ENCODE data around the gene SLC25A24.
"Not testable (repeated sequence)": the region's sequence is repeated elsewhere in the genome, so short reads cannot be mapped to it uniquely, and the experiment has no call there.

SLC25A24 gene

DNA sequence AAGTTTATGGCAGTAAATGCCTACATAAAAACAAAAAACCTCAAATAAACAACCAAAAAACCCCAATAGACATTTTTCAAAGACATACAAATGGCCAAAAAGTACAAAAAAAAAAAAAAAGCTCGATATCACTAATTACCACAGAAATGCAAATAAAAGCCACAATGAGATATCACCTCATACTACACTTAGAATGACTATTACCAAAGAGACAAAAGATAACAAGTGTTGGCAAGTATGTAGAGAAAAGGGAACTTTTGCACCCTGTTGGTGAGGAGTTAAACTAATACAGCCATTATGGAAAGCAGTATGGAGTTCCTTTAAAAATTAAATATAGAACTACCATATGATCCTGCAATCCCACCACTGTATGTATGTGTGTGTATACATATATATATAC, 21.1 kb downstream of the SLC25A24 start:
- Histone ChIP-seq H3K36me3 (ENCODE audit: insufficient read depth, low read length) (no peaks in the 10 kb centered on the region; the same call in 1 of the 2 replicates), H3K9me3 (ENCODE audit: control insufficient read depth, insufficient read depth, low read length) (peaks cover 15% of the 10 kb centered on the region; the same call in 1 of the 2 replicates), H3K9ac (ENCODE audit: low read depth, low read length) (no peak overlapping the region)

DNA sequence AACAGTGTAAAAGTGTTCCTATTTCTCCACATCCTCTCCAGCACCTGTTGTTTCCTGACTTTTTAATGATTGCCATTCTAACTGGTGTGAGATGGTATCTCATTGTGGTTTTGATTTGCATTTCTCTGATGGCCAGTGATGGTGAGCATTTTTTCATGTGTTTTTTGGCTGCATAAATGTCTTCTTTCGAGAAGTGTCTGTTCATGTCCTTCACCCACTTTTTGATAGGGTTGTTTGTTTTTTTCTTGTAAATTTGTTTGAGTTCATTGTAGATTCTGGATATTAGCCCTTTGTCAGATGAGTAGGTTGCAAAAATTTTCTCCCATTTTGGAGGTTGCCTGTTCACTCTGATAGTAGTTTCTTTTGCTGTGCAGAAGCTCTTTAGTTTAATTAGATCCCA, 37.7 kb downstream of the SLC25A24 start:
- H3K9me3 ChIP-seq (ENCODE audit: control insufficient read depth, insufficient read depth, low read length); H3K36me3 ChIP-seq (ENCODE audit: insufficient read depth, low read length); H3K4me1 ChIP-seq (ENCODE audit: insufficient read depth, low read length); H3K9ac ChIP-seq (ENCODE audit: low read depth, low read length): not testable (repeated sequence)

More for the DNA sequence above, 21.1 kb downstream of the SLC25A24 start:
- H3K4me1 ChIP-seq (ENCODE audit: insufficient read depth, low read length): no peaks in the 10 kb centered on the region

DNA sequence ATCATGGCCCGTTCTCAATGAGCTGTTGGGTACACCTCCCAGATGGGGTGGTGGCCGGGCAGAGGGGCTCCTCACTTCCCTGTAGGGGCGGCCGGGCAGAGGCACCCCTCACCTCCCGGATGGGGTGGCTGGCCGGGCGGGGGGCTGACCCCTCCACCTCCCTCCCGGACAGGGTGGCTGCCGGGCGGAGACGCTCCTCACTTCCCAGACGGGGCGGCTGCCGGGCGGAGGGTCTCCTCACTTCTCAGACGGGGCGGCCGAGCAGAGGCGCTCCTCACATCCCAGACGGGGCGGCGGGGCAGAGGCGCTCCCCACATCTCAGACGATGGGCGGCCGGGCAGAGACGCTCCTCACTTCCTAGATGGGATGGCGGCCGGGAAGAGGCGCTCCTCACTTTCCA, 40.2 kb downstream of the SLC25A24 start:
- not testable (repeated sequence) for H3K9ac ChIP-seq (ENCODE audit: low read depth, low read length); H3K36me3 ChIP-seq (ENCODE audit: insufficient read depth, low read length)

DNA sequence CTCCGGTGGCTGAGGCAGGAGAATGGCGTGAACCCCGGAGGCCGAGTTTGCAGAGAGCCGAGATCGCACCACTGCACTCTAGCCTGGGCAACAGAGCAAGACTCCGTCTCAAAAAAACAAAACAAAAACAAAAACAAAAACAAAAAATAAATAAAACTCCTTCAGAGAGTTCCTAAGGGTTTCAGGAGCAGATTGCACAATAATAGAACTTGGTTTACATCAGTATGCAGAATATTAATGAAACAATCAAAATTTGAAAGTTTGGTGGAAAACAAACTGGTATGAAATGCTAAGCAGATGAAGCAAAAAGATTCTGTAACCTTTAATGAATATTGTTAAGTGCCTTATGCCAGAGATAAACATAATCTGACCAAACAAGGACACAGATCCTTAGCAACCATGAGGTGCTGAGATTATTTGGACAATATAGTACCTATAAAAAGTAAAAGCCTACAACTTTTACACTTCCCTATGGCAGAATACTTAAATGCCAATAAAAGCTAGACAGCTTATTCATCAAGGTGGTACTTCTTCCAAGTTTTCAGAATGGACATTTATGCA, 41.2 kb downstream of the SLC25A24 start:
- Histone ChIP-seq H3K4me1 (ENCODE audit: insufficient read depth, low read length) (no peaks in the 10 kb centered on the region), H3K9me3 (ENCODE audit: control insufficient read depth, insufficient read depth, low read length) (no peaks in the 10 kb centered on the region; the same call in 1 of the 2 replicates), H3K36me3 (ENCODE audit: insufficient read depth, low read length) (peaks cover 3% of the 10 kb centered on the region; the same call in 1 of the 2 replicates), H3K9ac (ENCODE audit: low read depth, low read length) (no peak overlapping the region)

More for the DNA sequence above, 40.2 kb downstream of the SLC25A24 start:
- not testable (repeated sequence) for H3K9me3 ChIP-seq (ENCODE audit: control insufficient read depth, insufficient read depth, low read length); H3K4me1 ChIP-seq (ENCODE audit: insufficient read depth, low read length)

DNA sequence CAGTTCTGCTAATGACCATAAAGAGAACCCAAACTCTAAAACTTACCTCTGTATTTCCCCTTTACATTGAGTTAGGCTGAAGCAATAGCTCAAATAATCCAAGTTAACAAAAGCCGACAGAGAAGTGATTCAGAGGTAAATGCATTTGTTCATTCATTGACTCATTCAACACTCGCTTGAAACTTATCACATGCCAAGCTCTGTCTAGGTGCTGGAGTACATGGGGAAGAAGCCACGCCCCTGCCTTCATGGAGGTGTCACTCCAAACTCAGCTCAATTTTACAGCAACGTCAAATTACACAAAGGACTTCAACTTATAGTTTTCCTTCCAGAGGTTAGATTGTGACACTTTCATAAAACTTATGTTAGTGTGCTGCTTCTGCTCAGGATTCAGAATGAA, 45.8 kb downstream of the SLC25A24 start:
- H3K9ac ChIP-seq (ENCODE audit: low read depth, low read length): no peak overlapping the region
- H3K9me3 ChIP-seq (ENCODE audit: control insufficient read depth, insufficient read depth, low read length): no peaks in the 10 kb centered on the region
- H3K4me1 ChIP-seq (ENCODE audit: insufficient read depth, low read length): no peaks in the 10 kb centered on the region
- H3K36me3 ChIP-seq (ENCODE audit: insufficient read depth, low read length): peaks cover 3% of the 10 kb centered on the region

DNA sequence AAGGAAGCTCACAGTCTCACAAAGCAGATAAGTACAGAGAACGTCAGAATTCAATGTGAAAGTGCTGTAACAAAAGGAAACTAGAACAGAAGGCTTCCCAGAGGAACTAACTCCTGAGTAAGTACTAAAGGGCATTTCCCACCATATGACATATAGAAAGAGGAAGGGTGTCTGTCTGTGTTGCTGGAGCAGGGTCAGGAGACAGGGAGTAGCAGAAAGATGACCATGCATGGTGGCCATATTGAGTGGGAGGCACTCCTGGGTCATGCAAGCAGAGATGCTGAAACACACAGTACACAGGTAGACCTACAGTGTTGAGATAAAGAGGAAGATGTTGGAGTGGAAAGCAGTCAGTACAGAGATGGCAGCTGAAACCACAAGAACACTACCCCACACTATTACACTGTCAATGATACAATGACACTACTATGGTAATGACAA, 47.3 kb downstream of the SLC25A24 start:
- no peaks in the 10 kb centered on the region for H3K9me3 ChIP-seq (ENCODE audit: control insufficient read depth, insufficient read depth, low read length)
- H3K9ac ChIP-seq (ENCODE audit: low read depth, low read length): no peak overlapping the region
- H3K4me1 ChIP-seq (ENCODE audit: insufficient read depth, low read length): no peaks in the 10 kb centered on the region
- H3K36me3 ChIP-seq (ENCODE audit: insufficient read depth, low read length): peaks cover 3% of the 10 kb centered on the region

DNA sequence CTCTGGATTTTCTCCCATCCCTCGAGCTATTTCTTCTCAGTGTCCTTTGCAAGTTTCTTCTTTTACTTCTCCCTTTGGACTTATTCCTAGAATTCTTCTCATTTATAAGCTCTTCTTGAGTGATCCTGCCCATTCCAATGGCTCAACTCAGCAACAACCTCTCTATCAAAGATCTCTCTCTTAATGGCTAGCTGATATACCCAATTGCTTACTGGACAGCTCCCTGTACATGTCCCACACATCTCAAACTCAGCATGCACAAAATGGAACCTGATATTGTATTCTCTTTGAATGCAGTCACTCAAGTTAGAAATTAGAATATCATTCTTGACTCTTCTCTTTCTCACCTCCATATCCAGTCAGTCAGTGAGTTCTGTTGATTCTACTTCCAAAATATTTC, 48.6 kb downstream of the SLC25A24 start:
- H3K9ac ChIP-seq (ENCODE audit: low read depth, low read length): no peak overlapping the region
- H3K36me3 ChIP-seq (ENCODE audit: insufficient read depth, low read length): peaks cover 3% of the 10 kb centered on the region
- no peaks in the 10 kb centered on the region for H3K9me3 ChIP-seq (ENCODE audit: control insufficient read depth, insufficient read depth, low read length)
- H3K4me1 ChIP-seq (ENCODE audit: insufficient read depth, low read length): no peaks in the 10 kb centered on the region

DNA sequence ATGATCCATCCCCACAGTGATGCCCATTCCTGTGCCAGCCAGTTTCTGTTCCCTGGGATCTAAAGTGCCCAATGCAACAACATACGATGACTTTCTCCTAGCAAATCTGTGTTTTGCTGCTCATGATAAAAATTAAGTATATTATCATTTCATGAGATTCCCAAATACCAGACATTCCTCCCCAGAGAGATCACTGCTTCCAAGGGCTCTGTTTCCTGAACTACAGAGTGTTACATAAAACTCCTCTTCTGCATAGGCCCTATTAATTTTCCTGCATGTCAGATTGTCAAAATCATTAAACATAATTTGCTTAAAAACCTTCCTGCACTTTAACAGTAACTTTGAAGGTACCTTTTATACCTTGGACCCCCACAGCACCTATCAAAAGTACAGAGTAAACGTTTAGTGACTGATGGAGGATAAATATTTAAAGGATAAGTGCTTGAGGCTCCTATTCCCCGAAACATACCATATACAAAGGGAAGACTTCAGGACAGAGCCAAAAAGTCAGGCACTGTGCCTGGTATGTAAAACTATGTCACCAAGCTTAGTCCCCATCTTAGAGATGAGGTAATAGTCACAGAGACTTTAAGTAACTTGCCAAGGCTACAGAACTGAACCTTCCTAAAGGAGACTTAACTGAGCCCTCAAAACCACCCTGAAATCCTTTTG, 50.2 kb downstream of the SLC25A24 start:
- Histone ChIP-seq H3K4me1 (ENCODE audit: insufficient read depth, low read length) (no peaks in the 10 kb centered on the region), H3K36me3 (ENCODE audit: insufficient read depth, low read length) (peaks cover 2% of the 10 kb centered on the region), H3K9ac (ENCODE audit: low read depth, low read length) (no peak overlapping the region), H3K9me3 (ENCODE audit: control insufficient read depth, insufficient read depth, low read length) (no peaks in the 10 kb centered on the region)

DNA sequence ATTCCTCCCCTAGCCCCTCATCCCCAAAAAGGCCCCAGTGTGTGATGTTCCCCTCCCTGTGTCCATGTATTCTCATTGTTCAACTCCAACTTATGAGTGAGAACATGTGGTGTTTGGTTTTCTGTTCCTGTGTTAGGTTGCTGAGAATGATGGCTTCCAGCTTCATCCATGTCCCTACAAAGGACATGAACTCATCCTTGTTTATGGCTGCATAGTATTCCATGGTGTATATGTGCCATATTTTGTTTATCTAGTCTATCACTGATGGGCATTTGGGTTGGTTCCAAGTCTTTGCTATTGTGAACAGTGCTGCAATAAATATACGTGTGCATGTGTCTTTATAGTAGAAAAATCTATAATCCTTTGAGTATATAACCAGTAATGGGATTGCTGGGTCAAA, 55.6 kb downstream of the SLC25A24 start:
- H3K9me3 ChIP-seq (ENCODE audit: control insufficient read depth, insufficient read depth, low read length); H3K9ac ChIP-seq (ENCODE audit: low read depth, low read length); H3K4me1 ChIP-seq (ENCODE audit: insufficient read depth, low read length); H3K36me3 ChIP-seq (ENCODE audit: insufficient read depth, low read length): not testable (repeated sequence)

DNA sequence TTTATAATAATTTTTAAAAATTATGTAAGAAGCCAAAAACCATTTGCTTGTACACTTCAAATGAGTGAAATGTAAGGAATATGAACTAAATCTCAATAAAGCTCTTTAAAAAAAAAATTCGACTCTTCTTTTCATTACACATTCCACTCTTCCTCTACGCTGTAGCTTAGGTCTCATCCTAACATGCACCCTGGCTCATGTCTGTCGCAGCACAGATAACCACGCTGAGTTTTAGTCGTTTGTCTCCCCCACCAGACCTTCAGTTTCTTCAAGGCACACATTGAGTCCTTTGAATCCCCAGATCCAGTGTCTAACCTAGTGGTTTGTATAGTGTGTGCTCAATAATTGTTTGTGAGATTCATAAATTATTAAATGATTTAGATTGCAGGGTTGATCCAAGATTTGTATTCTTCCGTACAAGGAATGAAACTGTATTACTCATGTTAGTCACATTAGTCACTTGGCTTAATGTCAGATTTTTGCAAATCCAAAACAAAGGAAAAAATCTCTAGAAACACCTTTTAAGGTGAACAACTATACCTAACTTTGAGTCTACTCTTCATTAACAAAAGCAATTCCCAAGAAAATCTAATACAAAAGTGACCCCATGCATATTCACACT, 57.3 kb downstream of the SLC25A24 start:
- H3K9ac ChIP-seq (ENCODE audit: low read depth, low read length): no peak overlapping the region
- H3K4me1 ChIP-seq (ENCODE audit: insufficient read depth, low read length): no peaks in the 10 kb centered on the region
- H3K9me3 ChIP-seq (ENCODE audit: control insufficient read depth, insufficient read depth, low read length): no peaks in the 10 kb centered on the region
- H3K36me3 ChIP-seq (ENCODE audit: insufficient read depth, low read length): no peaks in the 10 kb centered on the region; the same call in none of the 2 replicates

DNA sequence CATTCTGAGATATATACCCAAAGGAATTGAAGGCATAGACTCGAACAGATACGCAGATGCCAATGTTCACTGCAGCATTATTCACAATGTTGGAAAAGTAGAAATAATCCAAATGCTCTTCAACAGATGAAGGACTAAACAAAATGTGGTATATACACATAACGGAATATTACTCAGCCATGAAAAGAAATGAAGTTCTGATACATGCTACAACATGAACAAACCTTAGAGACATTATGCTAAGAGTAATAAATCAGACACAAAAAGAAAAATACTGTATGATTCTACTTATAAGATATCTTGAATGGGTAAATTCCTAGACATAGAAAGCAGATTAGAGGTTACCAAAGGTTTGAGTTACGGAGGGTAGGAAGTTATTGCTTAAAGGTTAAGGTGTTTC, 57.9 kb downstream of the SLC25A24 start:
- H3K36me3 ChIP-seq (ENCODE audit: insufficient read depth, low read length): peaks cover 5% of the 10 kb centered on the region
- no peaks in the 10 kb centered on the region for H3K4me1 ChIP-seq (ENCODE audit: insufficient read depth, low read length)

DNA sequence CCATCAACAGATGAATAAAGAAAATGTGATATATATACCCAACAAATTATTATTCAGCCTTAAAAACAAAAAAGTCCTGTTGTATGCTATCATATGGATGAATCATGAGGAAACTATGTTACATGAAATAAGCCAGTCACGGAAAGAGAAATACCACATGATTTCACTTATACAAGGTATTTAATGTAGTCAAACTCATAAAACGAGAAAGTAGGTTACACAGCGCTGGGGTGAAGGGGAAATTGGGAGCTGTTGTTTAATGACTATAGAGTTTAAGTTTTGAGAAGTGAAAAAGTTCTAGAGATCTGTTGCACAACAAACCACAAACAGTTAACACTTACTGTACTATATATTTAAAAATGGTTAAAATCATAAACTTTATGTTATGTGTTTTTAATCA, 58.5 kb downstream of the SLC25A24 start:
- Histone ChIP-seq H3K9me3 (ENCODE audit: control insufficient read depth, insufficient read depth, low read length) (no peaks in the 10 kb centered on the region), H3K4me1 (ENCODE audit: insufficient read depth, low read length) (no peaks in the 10 kb centered on the region), H3K36me3 (ENCODE audit: insufficient read depth, low read length) (peaks cover 6% of the 10 kb centered on the region), H3K9ac (ENCODE audit: low read depth, low read length) (no peak overlapping the region)

More for the DNA sequence above, 57.9 kb downstream of the SLC25A24 start:
- Histone ChIP-seq H3K9me3 (ENCODE audit: control insufficient read depth, insufficient read depth, low read length) (no peaks in the 10 kb centered on the region), H3K9ac (ENCODE audit: low read depth, low read length) (no peak overlapping the region)

DNA sequence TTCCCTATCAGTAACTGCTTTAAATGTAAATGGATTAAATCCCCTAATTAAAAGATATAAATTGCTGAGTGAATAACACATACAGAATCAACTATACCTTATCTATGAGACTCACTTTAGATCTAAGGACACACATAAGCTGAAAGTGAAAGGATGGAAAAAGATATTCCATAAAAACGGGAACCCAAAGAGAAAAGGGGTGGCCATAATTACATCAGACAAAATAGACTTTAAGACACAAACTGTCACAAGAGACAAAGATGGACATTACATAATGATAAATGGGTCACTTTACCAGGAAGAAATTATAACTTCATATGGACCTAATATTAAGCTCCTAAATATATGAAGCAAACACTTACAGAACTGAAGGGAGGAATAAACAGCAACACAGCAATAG, 59.2 kb downstream of the SLC25A24 start:
- no peaks in the 10 kb centered on the region for H3K4me1 ChIP-seq (ENCODE audit: insufficient read depth, low read length)
- no peaks in the 10 kb centered on the region for H3K9me3 ChIP-seq (ENCODE audit: control insufficient read depth, insufficient read depth, low read length)
- no peak overlapping the region for H3K9ac ChIP-seq (ENCODE audit: low read depth, low read length)
- H3K36me3 ChIP-seq (ENCODE audit: insufficient read depth, low read length): peaks cover 10% of the 10 kb centered on the region

DNA sequence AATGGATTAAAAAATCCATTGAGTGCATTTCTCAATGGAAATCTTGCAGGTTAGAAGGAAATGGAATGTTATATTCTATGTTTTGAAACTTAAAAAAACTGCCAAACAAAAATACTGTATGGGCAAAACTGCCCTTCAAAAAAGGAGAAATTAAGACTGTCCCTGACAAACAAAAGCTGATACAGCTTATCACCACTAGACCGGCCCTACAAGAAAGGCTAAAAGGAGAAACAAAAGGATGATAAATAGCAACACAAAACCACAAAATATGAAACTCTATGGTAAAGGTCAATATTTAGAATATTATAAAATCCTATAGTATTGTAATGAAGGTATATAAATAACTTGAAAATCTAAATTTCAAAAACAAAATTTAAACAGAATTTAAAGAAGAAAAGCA, 60.0 kb downstream of the SLC25A24 start:
- no peak overlapping the region for H3K9ac ChIP-seq (ENCODE audit: low read depth, low read length)

DNA sequence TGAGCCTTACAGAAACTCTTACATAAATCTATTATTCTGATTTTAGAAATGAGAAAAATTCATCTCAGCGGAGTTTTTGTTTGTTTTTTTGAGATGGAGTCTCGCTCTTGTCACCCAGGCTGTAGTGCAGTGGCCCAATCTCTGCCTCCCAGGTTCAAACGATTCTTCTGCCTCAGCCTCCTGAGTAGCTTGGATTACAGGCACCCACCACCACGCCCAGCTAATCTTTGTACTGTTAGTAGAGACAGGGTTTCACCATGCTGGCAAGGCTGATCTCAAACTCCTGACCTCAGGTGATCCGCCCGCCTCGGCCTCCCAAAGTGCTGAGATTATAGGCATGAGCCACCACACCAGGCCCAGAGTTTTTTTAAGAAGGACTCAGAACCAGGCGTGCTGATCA, 60.6 kb downstream of the SLC25A24 start:
- H3K9me3 ChIP-seq (ENCODE audit: control insufficient read depth, insufficient read depth, low read length); H3K4me1 ChIP-seq (ENCODE audit: insufficient read depth, low read length); H3K9ac ChIP-seq (ENCODE audit: low read depth, low read length): not testable (repeated sequence)
- peaks cover 10% of the 10 kb centered on the region for H3K36me3 ChIP-seq (ENCODE audit: insufficient read depth, low read length)

More for the DNA sequence above, 60.0 kb downstream of the SLC25A24 start:
- Histone ChIP-seq H3K36me3 (ENCODE audit: insufficient read depth, low read length) (peaks cover 10% of the 10 kb centered on the region), H3K4me1 (ENCODE audit: insufficient read depth, low read length) (no peaks in the 10 kb centered on the region), H3K9me3 (ENCODE audit: control insufficient read depth, insufficient read depth, low read length) (no peaks in the 10 kb centered on the region)
